CD4-positive, alpha-beta T cell (primary cell): ENCODE data around the gene MITF. TPM values are rescaled to one million over a fixed set of nuclear protein-coding genes. Genes with fewer than 3 reads are reported as not detected.

Experiments used
- ATAC-seq: fragments of 200-7000 bp; cut with Tn5 transposase; one replicate; pipeline ENCODE4 v1.10.0; 2022; ENCODE audit warnings: mild to moderate bottlenecking; ENCODE audit not compliant: poor library complexity
- CTCF ChIA-PET: fragments of 350-600 bp; sonication (Branson Sonifier 250); formaldehyde crosslinking; loops from one replicate; lab custom pipeline; 2021; ENCODE audit warnings: antibody characterized with exemption, inconsistent platforms; lab: Charles Lee
- POLR2A ChIA-PET: fragments of 350-600 bp; sonication (Branson Sonifier 250); formaldehyde crosslinking; loops from one replicate; lab custom pipeline; 2021; ENCODE audit warnings: antibody characterized with exemption, inconsistent platforms; lab: Charles Lee
- DNase-seq, 14 experiments: peaks; one replicate each; pipeline ENCODE4 v3.0.0-alpha.2; 2013 to 2020; ENCODE audit warnings: mixed read lengths in 2 of 14
- H3K27ac ChIP-seq, 2 donors: one replicate each; pipeline versions ENCODE4 v1.5.1 to v1.7.0; 2013; ENCODE audit warnings: low read length in 2 of 2, low read depth in 1 of 2, mild to moderate bottlenecking in 1 of 2
- H3K27me3 ChIP-seq, 2 experiments: 1 replicate in 1 of 2; 2 replicates in 1 of 2; pipeline versions ENCODE4 v1.6.1 to v1.7.0; 2013; ENCODE audit warnings: low read length in 2 of 2, control low read depth in 1 of 2, mild to moderate bottlenecking in 1 of 2, moderate library complexity in 1 of 2; ENCODE audit not compliant: insufficient read depth in 2 of 2, control insufficient read depth in 1 of 2
- H3K36me3 ChIP-seq: one replicate; pipeline ENCODE4 v1.6.1; 2013; ENCODE audit warnings: low read length, control low read depth; ENCODE audit not compliant: insufficient read depth
- H3K4me1 ChIP-seq: one replicate; pipeline ENCODE4 v1.6.1; 2013; ENCODE audit warnings: low read length, control low read depth; ENCODE audit not compliant: insufficient read depth
- H3K4me3 ChIP-seq: one replicate; pipeline ENCODE4 v1.5.1; 2013; ENCODE audit warnings: mild to moderate bottlenecking, low read length, moderate library complexity
- H3K9me3 ChIP-seq, 2 experiments: 1 replicate in 1 of 2; 2 replicates in 1 of 2; pipeline versions ENCODE4 v1.6.1 to v1.7.0; 2013; ENCODE audit warnings: low read length in 2 of 2, mild to moderate bottlenecking in 2 of 2, control low read depth in 1 of 2, moderate library complexity in 1 of 2; ENCODE audit not compliant: control insufficient read depth in 1 of 2, insufficient read depth in 1 of 2
- H3K27ac Mint-ChIP-seq: one replicate; pipeline ENCODE4 v1.8.0; 2020; ENCODE audit warnings: mixed read lengths
- H3K27me3 Mint-ChIP-seq: one replicate; pipeline ENCODE4 v1.8.0; 2021; ENCODE audit warnings: mixed read lengths
- H3K36me3 Mint-ChIP-seq: one replicate; pipeline ENCODE4 v1.8.0; 2021; ENCODE audit warnings: low read depth, mixed read lengths
- H3K4me1 Mint-ChIP-seq: one replicate; pipeline ENCODE4 v1.8.0; 2021; ENCODE audit warnings: low read depth, mixed read lengths
- H3K4me3 Mint-ChIP-seq: one replicate; pipeline ENCODE4 v1.8.0; 2020; ENCODE audit warnings: mild to moderate bottlenecking, mixed read lengths
- H3K9me3 Mint-ChIP-seq: one replicate; pipeline ENCODE4 v1.8.0; 2020; ENCODE audit warnings: mixed read lengths
- CTCF ChIP-seq: fragments of 200-600 bp; IDR thresholded peaks from one replicate; pipeline ENCODE4 v1.8.0; 2022; ENCODE audit warnings: antibody characterized with exemption, mild to moderate bottlenecking
- intact Hi-C, 2 experiments: fragments of 100-400 bp; cut with DNase I in 1 of 2; cut with micrococcal nuclease in 1 of 2; formaldehyde crosslinking; loops; one replicate each; pipeline versions ENCODE4 v1.15.1 to v1.9.0; 2023 to 2025; cut with DNase I, micrococcal nuclease
- total RNA-seq, 174 experiments: library from RNA in 2 of 174; stranded (reverse) in 2 of 174; gene quantifications; one replicate each; pipeline ENCODE4 v1.2.3 and lab custom pipeline; 2021 to 2026

Gene MITF
- total RNA-seq, 2 experiments from 2014 or later: not detected

- H3K27ac ChIP-seq: no peak overlapping the region
- no peaks in the 10 kb centered on the region for H3K4me1 ChIP-seq
- H3K4me3 Mint-ChIP-seq: no peak overlapping the region
- H3K36me3 ChIP-seq: no peaks in the 10 kb centered on the region
- H3K27ac Mint-ChIP-seq: no peak overlapping the region
- H3K27me3 ChIP-seq: no peaks in the 10 kb centered on the region
- ATAC-seq: no peak
- no peak overlapping the region for H3K4me3 ChIP-seq
- no peaks in the 10 kb centered on the region for H3K9me3 ChIP-seq
- H3K27me3 Mint-ChIP-seq: no peaks in the 10 kb centered on the region
- intact Hi-C loops: no loop called here
- no peaks in the 10 kb centered on the region for H3K4me1 Mint-ChIP-seq
- ChIA-PET POLR2A (no interaction called here), CTCF (no interaction called here)
- TF ChIP-seq CTCF: no peak
- DNase-seq: no peak
- no peaks in the 10 kb centered on the region for H3K36me3 Mint-ChIP-seq
- no peaks in the 10 kb centered on the region for H3K9me3 Mint-ChIP-seq
Measured at GRCh38 chr3:69819282-69819681, 80.0 kb downstream of the MITF start.

GRCh38 chr3:69821133-69821532 is 81.9 kb downstream of the MITF start:
- POLR2A ChIA-PET: no interaction called here
- Histone ChIP-seq H3K9me3 (peaks cover 0 to 4% of the 10 kb centered on the region in 2 experiments), H3K4me1 (no peaks in the 10 kb centered on the region), H3K27ac (no peak overlapping the region), H3K27me3 (no peaks in the 10 kb centered on the region), H3K36me3 (no peaks in the 10 kb centered on the region), H3K4me3 (no peak overlapping the region)
- ATAC-seq (no peak), DNase-seq (no peak)
- Mint-ChIP-seq H3K4me1 (no peaks in the 10 kb centered on the region), H3K27me3 (no peaks in the 10 kb centered on the region), H3K36me3 (no peaks in the 10 kb centered on the region), H3K9me3 (no peaks in the 10 kb centered on the region), H3K27ac (no peak overlapping the region), H3K4me3 (no peak overlapping the region)
- intact Hi-C loops: no loop called here
- no peak for TF ChIP-seq CTCF
- CTCF ChIA-PET: interaction anchor here (0.7 kb wide), 1 partner anchor 173 kb away, joined by 3 read pairs; no protein-coding TSS in a partner anchor

- no peak for TF ChIP-seq CTCF
- Histone ChIP-seq H3K27me3 (no peaks in the 10 kb centered on the region), H3K9me3 (peaks cover 0 to 4% of the 10 kb centered on the region in 2 experiments), H3K4me1 (no peaks in the 10 kb centered on the region), H3K4me3 (no peak overlapping the region), H3K36me3 (no peaks in the 10 kb centered on the region), H3K27ac (no peak overlapping the region)
- Mint-ChIP-seq H3K27me3 (no peaks in the 10 kb centered on the region), H3K27ac (no peak overlapping the region), H3K9me3 (peaks cover 2% of the 10 kb centered on the region), H3K4me1 (no peaks in the 10 kb centered on the region), H3K4me3 (no peak overlapping the region), H3K36me3 (no peaks in the 10 kb centered on the region)
- DNase-seq (no peak), ATAC-seq (no peak)
- ChIA-PET POLR2A (no interaction called here), CTCF (interaction anchor here (1.2 kb wide), 1 partner anchor 16 kb away, joined by 3 read pairs; no protein-coding TSS in a partner anchor)
- intact Hi-C loops: no loop called here
Measured at GRCh38 chr3:69823743-69824142, 84.5 kb downstream of the MITF start.
